ENCODE results near the gene CCDC136. TPM values are rescaled to one million over a fixed set of nuclear protein-coding genes. Genes with fewer than 3 reads are reported as not detected.

Gene CCDC136
- 7.7 and 8.9 TPM in 2 replicates for total RNA-seq (2014; rRNA removed; shearing (Covaris generic))

DNA sequence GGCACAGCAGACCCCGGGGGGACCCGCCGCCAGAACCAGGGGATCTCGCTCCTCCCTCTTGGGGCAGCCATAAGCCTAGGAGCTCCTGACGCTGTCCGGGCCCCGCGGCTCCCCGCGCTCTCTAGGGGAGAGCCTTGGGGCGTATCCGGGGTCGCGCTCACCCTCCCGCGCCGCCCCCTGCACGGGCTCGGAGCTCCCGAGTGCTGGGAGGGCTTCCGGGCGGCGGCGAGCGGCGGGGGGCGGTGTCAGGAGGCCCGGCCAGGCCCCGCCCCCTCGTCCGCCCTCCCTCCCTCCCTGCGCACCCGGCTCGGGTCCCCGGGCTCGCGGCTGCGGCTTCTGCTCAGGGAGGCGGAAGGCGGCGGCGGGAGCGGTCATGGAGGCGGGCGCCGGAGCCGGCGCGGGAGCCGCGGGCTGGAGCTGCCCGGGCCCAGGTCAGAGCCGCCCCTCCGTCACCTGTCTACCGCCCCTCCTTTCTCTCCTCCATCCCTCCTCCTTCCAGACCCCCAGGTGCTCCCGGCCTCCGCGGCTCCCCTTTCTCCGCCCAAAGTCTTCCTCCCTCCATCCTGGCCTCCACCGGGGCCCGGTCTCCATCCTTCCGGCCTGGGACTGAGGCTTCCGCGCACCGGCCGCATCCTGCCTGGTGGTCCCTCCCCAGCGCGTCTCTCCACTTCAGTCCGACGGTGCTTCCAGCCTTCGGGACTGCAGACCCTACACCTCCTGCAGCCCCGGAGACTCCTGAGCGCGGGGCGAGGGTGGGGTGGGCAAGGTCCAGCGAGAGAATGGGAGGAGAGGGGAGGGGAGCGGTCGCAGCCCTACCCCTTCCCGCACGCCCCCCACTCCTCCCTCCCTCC, at the start of gene CCDC136:
TSS of gene CCDC136 (plus strand) at position 848 of the 851 bp plus-strand sequence. CDS start 444 bp downstream, outside the sequence.
- peak; percentile 90 for DNase-seq (ENCODE audit: low read depth)

DNA sequence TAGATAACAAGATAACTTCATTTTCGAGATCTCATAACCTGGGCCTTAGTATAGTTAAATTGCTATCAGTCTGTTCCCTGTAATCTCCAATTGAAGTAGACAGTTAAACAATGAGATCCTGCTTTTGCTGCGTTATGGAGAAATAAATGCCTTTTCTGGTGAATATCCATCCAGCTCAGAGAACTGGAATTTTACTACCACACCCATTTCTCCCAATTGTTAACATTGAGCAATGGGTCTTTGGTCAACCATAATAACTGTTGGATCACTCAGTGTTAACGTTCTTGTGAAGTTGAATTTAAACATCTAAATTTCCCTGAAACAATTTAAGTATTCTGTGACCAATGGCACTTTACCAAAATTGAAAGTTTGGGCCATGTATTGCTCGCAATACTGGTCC, 49.6 kb upstream of the CCDC136 start:
- peak; percentile 46 for DNase-seq (ENCODE audit: low read depth)

GRCh38 chr7:128743112-128743772, 48.5 kb upstream of the CCDC136 start:
- peak; percentile 39 for DNase-seq (ENCODE audit: low read depth)

GRCh38 chr7:128744366-128744905, 47.3 kb upstream of the CCDC136 start:
- DNase-seq (ENCODE audit: low read depth), result no peak

DNA sequence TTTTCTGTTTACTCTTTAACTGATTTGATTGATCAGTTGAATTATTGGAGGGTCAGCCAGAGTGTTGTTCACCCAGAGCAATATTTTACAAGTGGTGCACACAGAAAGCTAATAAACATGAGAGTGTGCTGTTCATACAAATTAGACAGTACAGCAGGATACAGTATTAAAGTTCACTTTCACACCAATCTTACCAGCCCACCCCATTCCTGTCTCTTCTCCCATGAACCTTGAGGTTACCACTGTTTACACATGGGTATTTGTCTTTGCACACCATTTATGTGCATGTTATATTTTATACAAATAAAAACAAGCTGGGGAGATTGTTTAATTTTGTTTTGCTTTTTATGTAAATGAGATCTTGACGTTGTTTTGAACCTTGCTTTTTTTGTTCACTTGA, 46.1 kb upstream of the CCDC136 start:
- DNase-seq (ENCODE audit: low read depth), result no peak

DNA sequence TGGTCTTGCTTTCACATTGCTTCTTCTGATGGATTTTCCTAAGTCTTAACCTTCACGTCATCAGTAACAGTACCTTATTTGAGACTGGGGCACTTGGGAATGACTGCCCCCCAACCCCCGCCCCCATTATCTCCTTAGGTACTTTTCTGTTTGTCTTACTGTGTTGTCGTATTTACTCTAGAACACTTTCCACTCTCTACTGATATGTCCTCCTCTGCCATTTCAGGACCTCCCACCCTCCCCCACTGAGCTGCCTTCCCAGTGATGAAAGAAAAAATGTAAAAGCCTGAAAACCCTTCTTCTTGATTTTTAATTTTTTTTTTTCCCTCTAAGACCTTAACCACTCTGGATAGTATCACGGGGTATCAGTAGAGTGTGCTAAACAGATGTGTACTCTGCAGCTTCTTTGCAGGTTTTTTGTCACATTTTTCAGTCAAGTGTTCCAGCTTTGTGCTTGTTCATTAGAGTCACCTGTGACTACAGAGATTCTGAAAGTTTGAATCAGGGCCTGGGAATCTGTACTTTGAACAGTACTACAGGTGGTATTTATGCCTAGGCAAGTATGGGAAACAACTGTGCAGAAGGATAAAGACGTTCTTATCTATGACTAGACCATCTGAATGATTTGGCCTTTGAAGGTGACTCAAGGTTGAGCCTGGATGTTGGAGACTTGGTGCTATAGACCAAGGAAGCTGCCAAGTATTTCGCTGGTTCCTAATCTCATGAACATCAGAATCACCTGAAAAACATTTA, 44.3 kb upstream of the CCDC136 start:
- DNase-seq (ENCODE audit: low read depth), result no peak

- no peak for DNase-seq (ENCODE audit: low read depth)
These were observed 39.5 kb upstream of the CCDC136 start for GRCh38 chr7:128752251-128752650.

GRCh38 chr7:128755075-128755818, 36.5 kb upstream of the CCDC136 start:
- DNase-seq (ENCODE audit: low read depth), result no peak

DNA sequence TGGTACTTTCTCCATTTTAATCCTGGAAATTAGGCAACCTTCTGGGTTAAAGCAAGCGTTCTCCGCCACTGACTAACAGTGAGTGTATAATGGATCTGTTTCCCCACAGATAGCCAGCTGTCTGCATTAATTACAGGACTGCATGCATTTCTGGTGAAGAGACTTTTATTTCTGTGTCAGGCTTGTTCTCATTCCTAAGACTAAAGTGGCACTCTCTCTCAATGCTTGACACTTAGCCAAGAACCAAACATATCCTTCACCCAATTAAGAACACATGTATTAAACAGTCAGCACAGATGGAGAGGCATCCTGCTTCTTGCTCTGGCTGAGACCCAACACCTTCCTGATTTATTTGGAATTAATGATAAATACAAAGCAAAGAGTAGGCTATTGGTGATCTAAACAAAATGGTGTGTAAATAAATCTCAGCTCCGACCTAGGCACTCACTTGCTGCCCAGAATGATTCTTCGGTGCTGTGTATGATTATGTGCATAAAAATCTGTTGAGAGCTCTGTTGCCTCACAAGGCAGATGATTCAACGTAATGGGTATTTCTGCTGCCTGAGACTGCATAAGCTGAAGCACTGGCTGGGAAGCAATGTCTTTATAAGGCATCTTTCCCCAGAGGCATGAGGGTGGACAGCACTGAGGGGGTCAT, 35.8 kb upstream of the CCDC136 start:
- DNase-seq (ENCODE audit: low read depth), result no peak

- DNase-seq (ENCODE audit: low read depth), result no peak
These were observed 34.6 kb upstream of the CCDC136 start for GRCh38 chr7:128757203-128757602.

DNA sequence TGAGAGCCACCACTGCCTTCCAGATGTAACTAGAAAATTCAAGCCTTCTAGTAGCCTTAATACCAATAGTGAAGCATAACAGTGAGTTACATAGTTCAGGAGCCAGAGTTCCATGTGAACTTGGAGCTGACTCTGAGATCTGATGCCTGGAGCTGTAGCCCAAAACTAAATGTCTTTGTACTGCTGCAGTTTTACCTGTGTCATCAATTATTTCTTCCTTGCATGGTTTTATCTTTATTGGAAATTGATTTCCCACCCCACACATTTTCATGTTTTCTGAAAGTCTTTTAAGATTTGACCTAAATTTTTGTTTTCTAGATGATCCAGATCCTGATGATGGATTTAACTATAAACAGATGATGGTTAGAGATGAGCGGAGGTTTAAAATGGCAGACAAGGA, 33.2 kb upstream of the CCDC136 start:
- no peak for DNase-seq (ENCODE audit: low read depth)

DNA sequence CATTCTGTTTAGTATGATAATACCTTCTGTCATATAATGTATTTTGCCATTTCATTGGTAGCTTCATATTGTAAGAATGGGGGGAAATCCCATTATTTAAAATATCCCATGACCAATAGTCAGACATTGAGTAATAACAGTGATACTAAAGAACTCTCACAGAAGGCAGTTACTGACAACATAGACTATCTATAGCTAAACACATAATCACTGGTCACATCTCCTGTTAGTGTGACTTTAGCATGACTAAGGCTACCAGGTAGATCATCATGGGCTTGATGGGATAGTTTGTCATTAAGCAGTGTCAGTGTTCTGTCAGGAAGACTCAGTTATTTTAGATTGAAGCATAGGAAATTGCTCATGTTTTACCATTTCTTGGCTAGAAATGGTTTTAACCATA, 32.5 kb upstream of the CCDC136 start:
- DNase-seq (ENCODE audit: low read depth), result no peak

GRCh38 chr7:128763541-128763940, 28.2 kb upstream of the CCDC136 start:
- no peak for DNase-seq (ENCODE audit: low read depth)

- DNase-seq (ENCODE audit: low read depth), result no peak
These were observed 24.2 kb upstream of the CCDC136 start for GRCh38 chr7:128767475-128768110.

DNA sequence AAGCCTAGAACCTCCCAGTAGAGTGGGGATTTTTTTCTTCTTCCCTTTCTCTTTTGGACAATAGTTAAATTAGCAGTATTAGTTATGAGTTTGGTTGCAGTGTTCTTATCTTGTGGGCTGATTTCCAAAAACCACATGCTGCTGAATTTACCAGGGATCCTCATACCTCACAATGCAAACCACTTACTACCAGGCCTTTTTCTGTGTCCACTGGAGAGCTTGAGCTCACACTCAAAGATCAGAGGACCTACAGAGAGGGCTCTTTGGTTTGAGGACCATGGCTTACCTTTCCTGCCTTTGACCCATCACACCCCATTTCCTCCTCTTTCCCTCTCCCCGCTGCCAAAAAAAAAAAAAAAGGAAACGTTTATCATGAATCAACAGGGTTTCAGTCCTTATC, 21.5 kb upstream of the CCDC136 start:
- no peak for DNase-seq (ENCODE audit: low read depth)

DNA sequence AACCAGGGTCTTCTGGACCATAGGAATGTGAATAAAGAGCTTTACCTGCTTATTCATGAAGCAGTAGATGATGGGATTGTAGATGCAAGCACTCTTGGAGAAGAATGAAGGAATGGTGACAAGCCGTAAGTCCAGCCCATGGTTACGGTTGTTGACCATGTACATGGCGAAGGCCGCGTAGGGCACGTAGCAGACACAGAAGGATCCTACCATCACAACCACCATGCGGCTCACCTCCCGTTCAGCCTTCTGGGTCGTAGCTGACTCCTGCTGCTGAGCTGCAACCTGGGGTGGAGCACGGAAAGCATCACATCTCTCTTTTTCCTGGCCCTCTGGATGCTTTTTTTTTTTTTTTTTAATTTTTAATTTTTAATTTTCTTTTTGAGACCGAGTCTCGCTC, 18.2 kb upstream of the CCDC136 start:
- no peak for DNase-seq (ENCODE audit: low read depth)

- no peak for DNase-seq (ENCODE audit: low read depth)
These were observed 17.6 kb upstream of the CCDC136 start for GRCh38 chr7:128774029-128774689.

GRCh38 chr7:128774921-128775320, 16.8 kb upstream of the CCDC136 start:
- no peak for DNase-seq (ENCODE audit: low read depth)

- no peak for DNase-seq (ENCODE audit: low read depth)
These were observed 15.9 kb upstream of the CCDC136 start, which contains the start of gene OPN1SW for GRCh38 chr7:128775744-128776474. Gene OPN1SW, minus strand, starts transcription at chr7:128775794. Its CDS starts 13 bp downstream, at chr7:128775781.

Measured in Daoy (cell line).